ENCODE measurements around the gene ALG6. TPM values are rescaled to one million over a fixed set of nuclear protein-coding genes. Genes with fewer than 3 reads are reported as not detected.

The ALG6 gene
- total and polyA plus RNA-seq, 2 of the 13 experiments (the other 11 are each of a cell fraction or from before 2014, with no cell fraction given), result 6.8 to 8.1 TPM

- TF ChIP-seq FIP1L1 (IDR thresholded peaks at IDR 0.05; ENCODE audit: borderline replicate concordance, insufficient read depth, low read depth, low read length) (no peak), RORA (CRISPR knock-in tag; IDR thresholded peaks at IDR 0.05) (no peak), REST (IDR thresholded peaks at IDR 0.05; ENCODE audit: borderline replicate concordance in 1 of 2, low read depth in 1 of 2, low read length in 2 of 2) (no peak), ZNF607 (CRISPR knock-in tag; IDR thresholded peaks at IDR 0.05; ENCODE audit: borderline replicate concordance) (no peak; the same call in none of the 2 replicates), ZNF724P (CRISPR knock-in tag; IDR thresholded peaks at IDR 0.05; ENCODE audit: borderline replicate concordance) (peak; percentile 45; the same call in 1 of the 2 replicates), MEIS1 (CRISPR knock-in tag; IDR thresholded peaks at IDR 0.05; ENCODE audit: borderline replicate concordance) (peak; percentile 41; the same call in 1 of the 2 replicates), HMG20B (CRISPR knock-in tag; conservative IDR thresholded peaks at IDR 0.05) (no peak), ETV5 (CRISPR knock-in tag; IDR thresholded peaks at IDR 0.05; ENCODE audit: borderline replicate concordance) (no peak), KLF13 (CRISPR knock-in tag; IDR thresholded peaks at IDR 0.05) (0 out of 2 replicates have a peak, but pooled peaks have one; percentile 47), PAWR (CRISPR knock-in tag; IDR thresholded peaks at IDR 0.05; ENCODE audit: borderline replicate concordance) (no peak), RXRA (CRISPR knock-in tag; IDR thresholded peaks at IDR 0.05) (no peak; the same call in 1 of the 2 replicates), TBL1XR1 (IDR thresholded peaks at IDR 0.05; ENCODE audit: borderline replicate concordance, low read length, partially characterized antibody) (no peak), ELF4 (CRISPR knock-in tag; IDR thresholded peaks at IDR 0.05; ENCODE audit: borderline replicate concordance) (no peak), ZBTB3 (CRISPR knock-in tag; IDR thresholded peaks at IDR 0.05; ENCODE audit: borderline replicate concordance, low read depth) (0 out of 2 replicates have a peak, but pooled peaks have one; percentile 2), SIX4 (CRISPR knock-in tag; IDR thresholded peaks at IDR 0.05) (peak; percentile 11; the same call in 1 of the 2 replicates)
- TF ChIP-seq, protein P1, sequence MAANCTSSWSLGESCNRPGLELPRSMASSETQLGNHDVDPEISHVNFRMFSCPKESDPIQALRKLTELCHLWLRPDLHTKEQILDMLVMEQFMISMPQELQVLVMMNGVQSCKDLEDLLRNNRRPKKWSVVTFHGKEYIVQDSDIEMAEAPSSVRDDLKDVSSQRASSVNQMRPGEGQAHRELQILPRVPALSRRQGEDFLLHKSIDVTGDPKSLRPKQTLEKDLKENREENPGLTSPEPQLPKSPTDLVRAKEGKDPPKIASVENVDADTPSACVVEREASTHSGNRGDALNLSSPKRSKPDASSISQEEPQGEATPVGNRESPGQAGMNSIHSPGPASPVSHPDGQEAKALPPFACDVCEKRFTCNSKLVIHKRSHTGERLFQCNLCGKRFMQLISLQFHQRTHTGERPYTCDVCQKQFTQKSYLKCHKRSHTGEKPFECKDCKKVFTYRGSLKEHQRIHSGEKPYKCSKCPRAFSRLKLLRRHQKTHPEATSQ (CRISPR knock-in tag; IDR thresholded peaks at IDR 0.05; ENCODE audit: borderline replicate concordance), result no peak
- TF ChIP-seq, protein P2, sequence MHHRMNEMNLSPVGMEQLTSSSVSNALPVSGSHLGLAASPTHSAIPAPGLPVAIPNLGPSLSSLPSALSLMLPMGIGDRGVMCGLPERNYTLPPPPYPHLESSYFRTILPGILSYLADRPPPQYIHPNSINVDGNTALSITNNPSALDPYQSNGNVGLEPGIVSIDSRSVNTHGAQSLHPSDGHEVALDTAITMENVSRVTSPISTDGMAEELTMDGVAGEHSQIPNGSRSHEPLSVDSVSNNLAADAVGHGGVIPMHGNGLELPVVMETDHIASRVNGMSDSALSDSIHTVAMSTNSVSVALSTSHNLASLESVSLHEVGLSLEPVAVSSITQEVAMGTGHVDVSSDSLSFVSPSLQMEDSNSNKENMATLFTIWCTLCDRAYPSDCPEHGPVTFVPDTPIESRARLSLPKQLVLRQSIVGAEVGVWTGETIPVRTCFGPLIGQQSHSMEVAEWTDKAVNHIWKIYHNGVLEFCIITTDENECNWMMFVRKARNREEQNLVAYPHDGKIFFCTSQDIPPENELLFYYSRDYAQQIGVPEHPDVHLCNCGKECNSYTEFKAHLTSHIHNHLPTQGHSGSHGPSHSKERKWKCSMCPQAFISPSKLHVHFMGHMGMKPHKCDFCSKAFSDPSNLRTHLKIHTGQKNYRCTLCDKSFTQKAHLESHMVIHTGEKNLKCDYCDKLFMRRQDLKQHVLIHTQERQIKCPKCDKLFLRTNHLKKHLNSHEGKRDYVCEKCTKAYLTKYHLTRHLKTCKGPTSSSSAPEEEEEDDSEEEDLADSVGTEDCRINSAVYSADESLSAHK (CRISPR knock-in tag; IDR thresholded peaks at IDR 0.05; ENCODE audit: borderline replicate concordance), result no peak
- TF ChIP-seq, protein P3, sequence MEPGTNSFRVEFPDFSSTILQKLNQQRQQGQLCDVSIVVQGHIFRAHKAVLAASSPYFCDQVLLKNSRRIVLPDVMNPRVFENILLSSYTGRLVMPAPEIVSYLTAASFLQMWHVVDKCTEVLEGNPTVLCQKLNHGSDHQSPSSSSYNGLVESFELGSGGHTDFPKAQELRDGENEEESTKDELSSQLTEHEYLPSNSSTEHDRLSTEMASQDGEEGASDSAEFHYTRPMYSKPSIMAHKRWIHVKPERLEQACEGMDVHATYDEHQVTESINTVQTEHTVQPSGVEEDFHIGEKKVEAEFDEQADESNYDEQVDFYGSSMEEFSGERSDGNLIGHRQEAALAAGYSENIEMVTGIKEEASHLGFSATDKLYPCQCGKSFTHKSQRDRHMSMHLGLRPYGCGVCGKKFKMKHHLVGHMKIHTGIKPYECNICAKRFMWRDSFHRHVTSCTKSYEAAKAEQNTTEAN (CRISPR knock-in tag; conservative IDR thresholded peaks at IDR 0.05), result peak; percentile 39; the same call in 1 of the 2 replicates
Observed at GRCh38 chr1:63367215-63368103, at the start of gene ALG6 (continued).
